Measurements from ENCODE around the gene OR52N4. TPM values are rescaled to one million over a fixed set of nuclear protein-coding genes. Genes with fewer than 3 reads are reported as not detected.

Gene OR52N4
- total and polyA plus RNA-seq, 2 of the 8 experiments (the other 6 are each of a cell fraction or from before 2014, with no cell fraction given) = 3.7 TPM; not detected in 1

- TF ChIP-seq CHD7 (IDR thresholded peaks at IDR 0.05; ENCODE audit: insufficient replicate concordance, low read length) (no peak), JUN (IDR thresholded peaks at IDR 0.05; ENCODE audit: low read depth, low read length) (no peak), POLR2A (IDR thresholded peaks at IDR 0.05; ENCODE audit: control extremely low read depth in 1 of 2, low read depth in 2 of 2, low read length in 2 of 2) (no peak), MAFK (IDR thresholded peaks at IDR 0.05; ENCODE audit: low read depth, low read length) (no peak), CBX8 (IDR thresholded peaks at IDR 0.05; ENCODE audit: borderline replicate concordance, low read depth, low read length) (no peak), TCF12 (IDR thresholded peaks at IDR 0.05; ENCODE audit: low read depth, low read length) (no peak)
Measured at GRCh38 chr11:5791165-5791564, 37.1 kb downstream of the OR52N4 start, which contains the start of gene OR52N1 (continued).

Measured in H1 (cell line).